GM19351 (cell line): ENCODE results near the gene AGPAT1.
"Not testable (repeated sequence)": the region's sequence is repeated elsewhere in the genome, so short reads cannot be mapped to it uniquely, and the experiment has no call there.

ENCODE experiments used
- ATAC-seq: cut with Tn5 transposase; IDR thresholded peaks from one replicate; pipeline ENCODE4 v1.9.1; 2021; ENCODE audit warnings: mild to moderate bottlenecking, moderate library complexity; ENCODE audit not compliant: unreplicated experiment

The AGPAT1 gene

DNA sequence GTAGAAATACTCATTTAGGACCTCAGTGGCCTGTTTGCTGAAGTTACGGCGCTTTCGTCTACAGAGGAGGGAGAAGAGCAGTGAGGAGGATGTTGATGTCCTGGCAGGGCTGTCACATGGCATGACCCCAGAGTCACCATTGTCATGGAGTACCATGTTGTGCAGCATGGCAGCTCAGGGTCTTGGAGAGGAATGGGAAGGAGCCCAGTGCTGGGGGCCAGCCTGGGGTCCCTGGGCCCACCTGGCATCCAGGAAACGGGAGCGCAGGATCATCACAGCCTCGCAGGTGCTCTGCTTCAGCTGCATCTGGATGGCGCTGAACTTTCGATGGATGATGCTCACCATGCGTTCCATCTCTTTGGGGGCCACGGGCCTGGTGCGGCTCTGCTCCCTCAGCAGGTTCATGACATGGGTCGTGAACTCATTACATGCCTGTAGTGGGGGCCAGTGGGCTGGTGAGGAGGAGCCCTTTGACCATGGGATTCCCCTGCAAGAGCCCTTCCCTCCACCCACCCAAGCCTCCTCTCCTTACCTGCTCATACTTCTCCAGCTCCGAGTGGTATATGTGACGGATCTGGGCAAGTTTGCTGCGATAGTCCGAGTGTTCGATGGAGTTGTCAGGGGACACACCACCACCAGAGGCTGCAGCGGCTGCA, 12.0 kb upstream of the AGPAT1 start:
- ATAC-seq, result not testable (repeated sequence)

DNA sequence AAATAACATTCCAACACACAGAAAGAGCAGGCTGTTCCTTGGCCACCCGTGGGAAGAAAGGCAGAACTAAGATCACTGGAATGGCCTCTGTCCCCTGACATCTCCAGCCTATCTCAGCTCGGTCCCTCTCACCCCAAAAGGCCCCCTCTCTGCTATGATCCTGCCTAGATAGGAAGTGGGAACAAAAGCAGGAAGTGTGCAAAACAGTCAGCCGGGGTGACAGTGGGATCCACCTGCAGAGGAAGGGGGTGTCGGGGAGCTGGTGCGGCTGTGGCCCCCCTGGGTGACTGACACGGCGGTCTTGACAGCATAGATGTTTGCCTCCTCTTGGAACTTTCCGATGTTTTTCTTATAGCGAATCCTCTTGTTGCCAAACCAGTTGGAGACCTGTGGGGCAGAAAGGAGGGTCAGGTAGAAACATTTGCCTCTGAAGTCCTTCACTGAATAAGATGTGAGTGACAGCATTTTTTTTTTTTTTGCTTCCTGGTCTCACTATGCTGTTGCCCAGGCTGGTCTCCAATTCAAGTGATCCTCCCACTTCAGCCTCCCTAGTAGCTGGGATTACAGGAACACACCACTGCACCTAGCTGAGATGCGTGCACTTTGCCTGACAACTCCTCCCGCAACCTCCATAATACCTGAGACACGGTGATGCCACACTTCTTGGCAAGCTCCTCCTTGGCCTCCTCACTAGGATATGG, 11.3 kb upstream of the AGPAT1 start:
- ATAC-seq, result no peak

DNA sequence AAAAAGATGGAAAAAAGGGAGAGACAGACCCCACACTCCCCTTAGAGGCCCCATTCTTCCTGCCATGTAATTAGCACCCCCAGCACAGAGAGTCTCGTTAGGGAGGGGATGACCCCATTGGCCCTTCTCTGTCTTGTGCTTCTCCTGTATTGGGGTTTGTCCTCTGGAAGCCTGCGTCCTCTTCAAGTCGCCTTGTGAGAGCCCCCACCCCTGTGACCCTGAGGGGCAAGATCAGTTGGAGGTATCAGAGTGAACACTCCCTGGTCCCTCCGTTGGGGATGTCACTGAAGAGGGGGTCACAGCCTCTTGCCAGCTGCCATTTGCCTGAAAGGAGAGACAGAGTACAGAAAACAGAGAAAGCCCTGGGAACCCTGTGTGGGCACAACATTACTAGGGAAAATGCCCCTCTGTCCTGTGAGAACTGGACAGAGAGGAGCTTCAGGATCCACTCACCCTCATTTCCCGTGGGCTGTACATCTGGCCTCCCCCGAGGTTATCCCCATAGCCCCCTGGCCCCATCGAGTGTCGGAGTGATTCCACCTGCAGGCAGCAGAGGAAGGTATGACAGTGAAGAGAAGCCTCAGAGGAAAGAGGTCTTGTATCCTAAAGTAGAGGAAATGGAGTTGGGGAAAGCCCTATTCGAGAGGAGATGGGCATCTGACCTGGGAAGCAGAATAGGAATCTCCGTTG, 10.4 kb upstream of the AGPAT1 start:
- ATAC-seq, result not testable (repeated sequence)

DNA sequence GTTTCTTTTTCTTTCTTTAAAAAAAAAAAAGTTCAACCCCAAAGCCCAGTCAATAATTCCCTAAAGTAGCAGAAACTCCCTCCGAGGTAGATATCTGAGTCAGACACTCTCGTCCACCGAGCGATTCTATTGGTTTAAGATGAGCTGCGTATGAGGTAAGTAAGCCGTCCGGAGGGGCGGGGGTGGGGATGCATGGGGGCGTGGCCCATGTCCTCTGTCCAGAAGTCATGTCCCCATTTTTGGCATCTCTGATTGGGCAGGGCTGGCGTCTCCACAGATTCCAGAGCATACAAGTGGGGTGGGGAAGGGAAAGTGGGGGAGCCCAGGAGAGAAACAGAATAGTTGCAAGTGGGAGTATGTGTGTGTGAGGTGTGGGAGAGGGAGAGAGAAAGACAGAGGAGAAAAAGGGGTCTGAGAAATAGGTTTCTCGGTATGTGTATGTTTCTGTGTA, 9.8 kb upstream of the AGPAT1 start:
- ATAC-seq, result not testable (repeated sequence)

DNA sequence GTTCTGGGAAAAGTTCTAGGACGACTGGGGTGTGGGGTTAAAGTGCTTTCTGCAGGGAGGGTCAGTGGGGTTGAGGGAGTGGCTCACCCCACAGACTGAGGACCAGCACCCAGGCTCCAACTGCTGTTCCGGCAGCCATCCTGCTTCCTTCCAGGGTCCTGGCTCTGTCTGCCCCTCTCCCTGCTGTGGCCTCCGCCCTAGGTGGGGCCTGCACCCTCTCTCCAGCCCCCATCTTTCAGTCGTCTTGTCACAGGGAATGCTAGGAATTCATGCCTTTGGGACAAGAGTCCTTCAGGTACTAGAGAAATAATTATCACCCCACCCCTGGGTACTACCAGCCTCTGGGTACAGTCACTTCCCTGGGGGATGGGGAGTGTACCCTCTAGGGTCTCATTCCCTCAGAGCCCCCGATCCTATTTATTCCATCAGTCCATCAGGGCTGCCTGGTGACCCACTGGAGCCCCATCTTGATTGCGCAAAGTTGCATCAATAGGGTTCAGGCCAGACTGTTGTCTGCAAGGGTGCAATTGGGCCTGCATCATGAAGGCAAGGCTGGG, 8.3 kb upstream of the AGPAT1 start, which contains the start of gene AGER:
Gene AGER, minus strand, starts transcription at position 170 of the 557 bp plus-strand sequence. Its CDS starts 31 bp downstream, at position 139.
- no peak for ATAC-seq

DNA sequence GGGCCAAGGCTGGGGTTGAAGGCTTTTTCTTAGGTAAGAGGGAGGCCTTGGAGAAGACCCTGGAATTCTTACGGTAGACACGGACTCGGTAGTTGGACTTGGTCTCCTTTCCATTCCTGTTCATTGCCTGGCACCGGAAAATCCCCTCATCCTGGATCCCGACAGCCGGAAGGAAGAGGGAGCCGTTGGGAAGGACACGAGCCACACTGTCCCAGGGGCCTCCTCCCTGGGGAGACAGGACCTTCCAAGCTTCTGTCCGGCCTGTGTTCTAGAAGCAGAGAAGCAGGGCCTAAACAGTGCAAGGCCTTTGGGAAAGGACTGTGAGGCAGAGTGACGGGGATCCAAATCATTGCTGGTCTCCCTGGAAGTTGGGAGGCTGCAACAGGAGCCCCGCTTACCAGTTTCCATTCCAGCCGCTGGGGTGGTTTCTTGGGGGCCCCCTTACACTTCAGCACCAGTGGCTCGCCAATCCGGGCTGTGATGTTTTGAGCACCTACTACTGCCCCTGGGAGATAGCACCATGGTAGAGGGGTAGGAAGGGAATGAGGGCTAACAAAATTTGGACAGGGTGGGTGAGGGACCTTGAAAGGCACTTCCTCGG, 7.7 kb upstream of the AGPAT1 start:
- ATAC-seq, result no peak

DNA sequence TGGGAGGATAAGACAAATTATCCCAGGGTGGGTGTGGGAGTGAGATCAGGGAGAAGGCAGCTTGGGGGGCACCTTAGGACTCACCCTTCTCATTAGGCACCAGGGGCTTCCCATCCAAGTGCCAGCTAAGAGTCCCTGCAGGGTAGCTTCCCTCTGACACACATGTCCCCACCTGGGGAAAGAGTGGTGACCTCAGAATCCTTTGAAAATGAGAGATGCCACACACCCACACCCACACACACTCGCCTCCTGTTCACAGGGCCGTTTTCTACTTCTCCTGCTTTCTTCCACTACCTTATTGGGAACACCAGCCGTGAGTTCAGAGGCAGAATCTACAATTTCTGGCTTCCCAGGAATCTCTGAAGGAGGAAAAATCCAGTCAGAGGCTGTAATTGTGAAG, 7.1 kb upstream of the AGPAT1 start:
- no peak for ATAC-seq

DNA sequence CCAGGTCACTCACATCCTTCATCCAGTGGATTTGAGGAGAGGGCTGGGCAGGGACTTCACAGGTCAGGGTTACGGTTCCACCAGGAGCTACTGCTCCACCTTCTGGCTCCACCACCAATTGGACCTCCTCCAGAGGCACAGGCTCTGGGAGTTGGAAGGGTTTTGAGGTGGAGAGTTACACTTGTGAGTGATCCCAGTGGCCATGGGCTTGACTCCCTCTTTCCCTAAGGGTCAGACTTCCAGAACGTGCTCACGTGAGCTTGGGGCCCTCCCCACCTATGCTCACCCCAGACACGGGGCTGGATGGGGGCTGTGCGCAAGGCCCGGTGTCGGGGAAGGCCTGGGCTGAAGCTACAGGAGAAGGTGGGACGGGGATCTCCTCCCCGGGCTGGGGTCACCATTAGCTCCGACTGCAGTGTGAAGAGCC, 6.7 kb upstream of the AGPAT1 start:
- ATAC-seq, result no peak

DNA sequence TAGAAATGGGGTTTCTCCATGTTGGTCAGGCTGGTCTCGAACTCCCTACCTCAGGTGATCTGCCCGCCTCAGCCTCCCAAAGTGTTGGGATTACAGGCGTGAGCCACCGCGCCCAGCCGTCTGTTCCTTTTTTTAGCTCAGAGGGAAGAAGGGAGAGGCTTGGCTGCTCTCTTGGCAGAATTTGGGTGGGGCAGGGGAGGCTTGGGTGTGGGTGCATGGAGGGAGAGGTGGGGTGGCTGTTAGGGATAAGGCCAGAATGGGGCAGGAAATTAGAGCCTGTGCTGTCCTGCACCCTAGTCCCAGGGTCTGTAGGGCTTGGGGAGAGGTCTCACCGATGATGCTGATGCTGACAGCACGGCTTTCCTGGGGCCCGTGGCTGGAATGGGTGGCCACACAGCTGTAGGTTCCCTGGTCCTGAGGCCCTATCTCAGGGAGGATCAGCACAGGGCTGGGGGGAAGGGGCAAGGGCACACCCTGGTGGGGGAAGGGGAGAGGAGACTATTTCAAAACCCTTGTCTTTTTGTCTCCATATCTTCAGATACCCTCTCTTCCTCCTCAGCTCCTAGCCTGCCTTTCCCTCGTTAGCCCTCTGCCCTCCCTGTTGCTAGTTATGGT, 6.1 kb upstream of the AGPAT1 start:
- no peak for ATAC-seq

DNA sequence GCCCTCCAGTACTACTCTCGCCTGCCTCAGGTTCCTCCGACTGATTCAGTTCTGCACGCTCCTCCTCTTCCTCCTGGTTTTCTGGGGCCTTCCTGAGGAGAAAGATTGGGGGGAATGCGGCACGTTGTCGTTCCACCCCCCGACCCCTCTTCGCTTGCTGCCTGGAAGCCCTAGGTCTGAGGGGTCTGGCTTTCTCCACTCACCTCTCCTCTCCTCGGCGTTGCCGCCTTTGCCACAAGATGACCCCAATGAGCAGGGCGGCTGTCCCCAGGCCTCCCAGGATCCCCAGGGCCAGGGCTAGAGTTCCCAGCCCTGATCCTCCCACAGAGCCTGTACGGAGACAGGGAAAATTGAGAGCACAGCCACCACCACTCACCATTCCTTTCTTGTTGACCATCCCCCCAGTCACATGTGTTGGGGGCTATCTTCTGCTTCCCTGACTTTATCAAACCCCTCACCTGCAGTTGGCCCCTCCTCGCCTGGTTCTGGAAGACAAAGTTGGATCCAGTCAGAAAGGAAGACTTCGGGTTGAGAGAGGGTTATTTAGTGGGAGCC, 5.3 kb upstream of the AGPAT1 start:
- ATAC-seq, result no peak

DNA sequence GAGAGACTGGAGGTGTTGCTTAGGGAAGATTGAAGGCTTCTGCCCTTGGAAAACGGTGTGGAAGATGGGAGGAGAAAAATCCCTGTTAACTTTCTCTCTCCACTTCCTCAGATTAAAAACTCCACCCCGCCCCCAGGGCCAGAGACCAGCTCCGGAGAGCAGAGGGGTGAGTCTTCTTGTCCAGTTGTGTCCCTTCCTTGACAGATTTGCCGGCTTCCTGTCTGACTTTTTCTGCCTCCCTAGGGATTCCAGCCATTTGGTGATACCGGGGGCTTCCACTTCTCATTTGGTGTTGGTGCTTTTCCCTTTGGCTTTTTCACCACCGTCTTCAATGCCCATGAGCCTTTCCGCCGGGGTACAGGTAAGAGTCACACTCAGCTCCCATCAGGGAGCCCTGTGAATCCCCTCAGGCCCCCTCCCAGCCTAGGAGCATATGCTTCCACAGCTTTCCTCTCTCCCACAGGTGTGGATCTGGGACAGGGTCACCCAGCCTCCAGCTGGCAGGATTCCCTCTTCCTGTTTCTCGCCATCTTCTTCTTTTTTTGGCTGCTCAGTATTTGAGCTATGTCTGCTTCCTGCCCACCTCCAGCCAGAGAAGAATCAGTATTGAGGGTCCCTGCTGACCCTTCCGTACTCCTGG, 4.0 kb upstream of the AGPAT1 start:
- ATAC-seq, result no peak

DNA sequence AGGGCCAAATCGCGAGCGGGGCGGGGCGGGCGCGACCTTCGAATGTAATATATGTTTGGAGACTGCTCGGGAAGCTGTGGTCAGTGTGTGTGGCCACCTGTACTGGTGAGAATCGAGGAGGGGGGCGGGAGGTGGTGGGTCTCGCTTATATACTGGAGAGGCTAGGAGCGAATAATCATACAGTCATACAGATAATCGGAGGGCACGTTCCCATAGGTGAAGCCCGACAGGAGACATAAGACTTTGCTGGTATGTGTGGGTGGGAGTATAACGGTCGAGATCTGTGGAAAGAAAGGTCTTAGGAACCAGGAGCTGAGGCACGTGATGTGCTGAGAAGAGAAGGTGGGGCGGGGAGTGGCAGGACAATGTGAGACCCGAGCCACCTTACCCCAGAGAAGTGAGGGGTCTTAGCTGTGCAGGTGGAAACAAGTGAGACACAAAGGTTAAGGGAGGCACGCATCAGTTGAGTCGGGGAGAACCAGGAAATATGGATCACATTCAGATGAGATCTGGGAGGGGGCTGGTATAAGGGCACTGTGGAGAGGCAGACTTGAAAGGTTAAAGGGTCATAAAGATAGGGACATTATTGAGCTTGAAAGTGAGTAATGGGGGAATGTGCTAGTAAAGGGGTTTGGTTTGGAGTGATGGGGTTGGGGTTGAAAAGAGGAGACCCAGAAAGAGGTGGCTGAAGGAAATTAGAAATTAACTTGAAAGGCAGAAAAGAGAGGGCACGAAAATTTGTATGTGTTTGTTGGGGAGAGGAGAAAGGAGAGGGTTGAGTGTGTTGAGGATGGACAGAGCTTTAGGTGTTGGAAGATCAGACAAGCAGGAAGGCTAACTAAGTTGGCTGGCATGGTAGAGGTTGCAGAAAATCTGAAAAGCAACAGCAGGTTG, 2.9 kb upstream of the AGPAT1 start:
- no peak for ATAC-seq

DNA sequence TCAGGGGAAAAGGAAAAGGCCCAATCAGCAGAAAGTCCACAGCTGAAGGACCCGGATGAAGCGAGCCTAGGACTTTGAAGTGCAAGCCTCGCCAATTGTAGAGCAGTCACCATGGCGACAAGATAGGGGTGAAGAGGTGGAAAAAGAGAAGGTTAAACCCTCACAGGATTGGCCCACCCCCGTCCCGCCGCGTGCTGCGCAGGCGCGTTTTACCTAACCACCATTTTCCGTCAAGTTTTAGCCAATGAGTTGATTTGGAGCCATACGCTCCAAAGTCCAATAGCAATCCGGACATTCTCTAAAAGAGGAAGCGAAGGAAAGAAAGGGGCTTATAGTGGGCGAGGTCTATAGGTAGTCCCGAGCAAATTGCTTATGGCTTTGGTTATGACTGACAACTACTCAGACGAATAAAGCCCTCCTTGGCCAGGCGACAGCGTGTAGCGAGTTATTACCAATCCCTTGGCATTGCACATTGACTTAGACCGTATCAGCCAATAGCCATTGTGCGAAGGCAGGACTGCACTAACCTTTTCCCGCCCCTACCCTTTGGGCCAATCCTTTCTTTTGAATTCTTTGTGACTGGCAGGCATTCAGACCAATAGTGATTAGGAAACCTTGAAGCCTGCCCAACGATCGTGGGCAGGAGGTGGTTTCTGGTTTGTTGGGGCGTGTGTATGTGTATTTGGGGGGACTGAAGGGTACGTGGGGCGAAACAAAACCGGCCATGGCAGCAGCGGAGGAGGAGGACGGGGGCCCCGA, 2.1 kb upstream of the AGPAT1 start, which contains the start of gene RNF5:
Gene RNF5, plus strand, starts transcription at position 618 of the 759 bp plus-strand sequence. Its CDS starts 107 bp downstream, at position 725.
- peak; percentile 83 for ATAC-seq

DNA sequence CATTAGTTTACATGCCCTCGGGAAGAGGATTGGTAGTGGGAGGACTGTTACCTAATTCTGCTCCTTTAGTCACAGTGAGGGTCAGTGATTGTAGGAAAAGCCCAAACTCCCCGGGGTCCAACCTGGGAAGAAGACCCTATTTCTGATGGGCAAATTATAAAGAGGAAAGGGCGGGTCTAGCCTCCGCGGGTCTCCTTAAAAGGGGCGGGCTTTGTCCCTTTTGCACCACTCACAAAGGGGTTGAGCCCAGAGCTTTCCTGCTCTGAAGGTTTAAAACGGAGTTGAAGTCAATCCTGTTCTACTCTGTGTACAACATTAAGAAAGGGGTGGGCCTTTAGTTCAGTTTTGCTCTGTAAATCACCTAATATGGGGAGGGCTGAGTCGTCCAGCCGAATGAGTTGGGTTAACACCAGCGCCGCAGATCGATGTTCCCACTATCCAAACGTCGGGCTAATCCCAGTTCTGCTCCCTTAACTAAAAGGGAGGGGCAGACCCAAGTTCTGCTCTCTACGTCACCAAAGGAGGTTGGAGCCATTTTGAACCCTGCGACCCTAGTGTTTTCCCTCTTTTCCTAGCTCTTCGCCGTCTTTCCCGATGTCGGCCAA, 1.4 kb upstream of the AGPAT1 start:
- ATAC-seq, result no peak

DNA sequence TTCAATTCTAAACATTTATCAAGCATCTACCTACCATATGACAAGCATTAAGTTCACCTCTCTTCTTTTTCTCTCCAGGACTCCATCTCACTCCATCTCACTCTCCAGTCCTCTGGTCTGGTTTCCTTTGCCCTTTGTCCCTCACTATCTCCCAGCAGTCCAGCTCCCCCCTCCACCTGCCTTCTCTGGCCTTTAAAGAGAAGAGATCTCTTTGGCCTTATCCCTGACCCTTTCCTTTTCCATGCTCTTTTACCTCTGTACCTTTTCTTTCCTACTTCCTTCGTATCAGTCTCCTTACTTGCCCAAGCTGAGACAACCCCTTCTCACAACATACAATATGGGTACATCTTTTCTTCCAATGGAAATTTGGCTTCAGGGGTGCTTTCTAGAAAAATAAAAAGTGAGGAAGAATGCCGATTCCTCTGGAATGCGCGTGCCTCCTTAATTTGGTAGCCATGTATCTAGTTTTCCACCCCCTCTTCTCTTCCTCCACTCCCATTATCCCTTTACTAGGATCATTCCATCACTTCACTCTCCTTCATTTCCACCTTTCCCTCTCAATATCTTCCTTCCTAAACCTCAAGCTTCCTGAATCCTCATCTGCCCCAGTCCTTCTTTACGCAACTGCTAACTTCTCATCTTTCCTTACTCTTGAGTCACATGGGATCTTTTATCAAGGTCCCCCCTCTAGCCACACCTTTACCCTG, 745 bp upstream of the AGPAT1 start:
- no peak for ATAC-seq

DNA sequence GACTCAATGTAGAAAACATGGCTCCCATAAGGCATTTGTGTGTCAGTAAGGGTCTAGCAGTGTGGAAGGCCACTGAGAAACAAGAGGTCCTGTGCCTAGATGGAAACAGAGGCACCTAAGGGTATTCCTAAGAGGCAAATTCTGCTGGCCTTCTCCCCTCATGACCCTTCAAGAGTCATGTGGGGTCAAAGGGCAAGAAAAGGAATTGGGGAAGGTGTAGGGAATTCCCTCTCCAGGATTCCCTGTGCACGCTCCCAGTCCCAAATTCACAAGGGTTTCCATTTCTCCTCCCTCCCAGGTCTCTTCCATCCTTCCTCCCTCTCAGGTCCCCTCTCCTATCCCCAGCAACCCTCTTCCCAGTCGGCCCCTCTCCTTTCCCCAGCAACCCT, 568 bp downstream of the AGPAT1 start:
- no peak for ATAC-seq

DNA sequence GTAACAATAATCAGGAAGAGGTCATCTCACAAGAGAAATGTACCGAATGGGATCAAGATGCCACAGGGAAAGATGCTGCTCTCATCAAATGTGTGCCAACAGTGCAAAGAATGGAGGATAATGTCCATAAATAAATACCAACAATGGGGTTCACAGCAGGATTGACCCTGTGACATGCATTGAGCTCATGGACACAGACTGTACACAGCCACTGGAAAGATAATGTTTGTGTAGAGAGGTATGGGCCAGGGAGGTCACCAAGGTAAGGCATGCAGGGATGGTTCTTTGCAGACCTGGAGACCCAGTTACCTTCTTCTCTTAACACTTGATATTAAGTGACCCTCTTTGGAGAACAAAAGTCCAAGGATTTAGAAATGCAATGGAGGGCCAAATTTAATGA, 1.5 kb downstream of the AGPAT1 start:
- ATAC-seq, result no peak
